GM21529 (cell line): ENCODE measurements around the gene PARD3.
"Not testable (repeated sequence)": the region's sequence is repeated elsewhere in the genome, so short reads cannot be mapped to it uniquely, and the experiment has no call there.

Source experiments
- ATAC-seq: cut with Tn5 transposase; IDR thresholded peaks from one replicate; pipeline ENCODE4 v1.9.1; 2021; ENCODE audit not compliant: unreplicated experiment

PARD3 gene

GRCh38 chr10:34719328-34719727, 95.8 kb downstream of the PARD3 start:
- ATAC-seq: no peak

GRCh38 chr10:34717429-34717828, 97.7 kb downstream of the PARD3 start:
- ATAC-seq: no peak

- no peak for ATAC-seq
Measured at GRCh38 chr10:34716958-34717357, 98.1 kb downstream of the PARD3 start.

- ATAC-seq: no peak
Measured at GRCh38 chr10:34716234-34716633, 98.9 kb downstream of the PARD3 start.

GRCh38 chr10:34715511-34716187, 99.4 kb downstream of the PARD3 start:
- ATAC-seq: no peak

GRCh38 chr10:34713875-34714274, 101.2 kb downstream of the PARD3 start:
- ATAC-seq: no peak

GRCh38 chr10:34711500-34711899, 103.6 kb downstream of the PARD3 start:
- no peak for ATAC-seq

GRCh38 chr10:34710391-34710751, 104.7 kb downstream of the PARD3 start:
- no peak for ATAC-seq

GRCh38 chr10:34709637-34710390, 105.3 kb downstream of the PARD3 start:
- no peak for ATAC-seq

- no peak for ATAC-seq
Measured at GRCh38 chr10:34707656-34708055, 107.4 kb downstream of the PARD3 start.

GRCh38 chr10:34706992-34707391, 108.1 kb downstream of the PARD3 start:
- not testable (repeated sequence) for ATAC-seq

- no peak for ATAC-seq
Measured at GRCh38 chr10:34706147-34706546, 108.9 kb downstream of the PARD3 start.

GRCh38 chr10:34705563-34705962, 109.5 kb downstream of the PARD3 start:
- no peak for ATAC-seq

GRCh38 chr10:34704526-34705184, 110.4 kb downstream of the PARD3 start:
- no peak for ATAC-seq

- ATAC-seq: no peak
Measured at GRCh38 chr10:34702982-34703381, 112.1 kb downstream of the PARD3 start.

GRCh38 chr10:34702093-34702937, 112.8 kb downstream of the PARD3 start:
- no peak for ATAC-seq

GRCh38 chr10:34701194-34701593, 113.9 kb downstream of the PARD3 start:
- no peak for ATAC-seq

- not testable (repeated sequence) for ATAC-seq
Measured at GRCh38 chr10:34700752-34701151, 114.3 kb downstream of the PARD3 start.

- ATAC-seq: no peak
Measured at GRCh38 chr10:34699904-34700517, 115.1 kb downstream of the PARD3 start.

- no peak for ATAC-seq
Measured at GRCh38 chr10:34698979-34699378, 116.1 kb downstream of the PARD3 start.
